GM10847 (cell line): Measurements from ENCODE around the gene AKT2.

Experiments used
- POLR2A ChIP-seq: IDR thresholded peaks from 2 replicates; pipeline ENCODE4 v1.6.1; 2011; ENCODE audit not compliant: insufficient read length; ENCODE audit errors: extremely low read depth

The AKT2 gene

GRCh38 chr19:40269216-40269940 lies 15.8 kb downstream of the AKT2 start:
- no peak for TF ChIP-seq POLR2A

- no peak for TF ChIP-seq POLR2A
Observed at GRCh38 chr19:40267601-40267997, 17.5 kb downstream of the AKT2 start.

- TF ChIP-seq POLR2A: no peak
Observed at GRCh38 chr19:40266912-40267600, 18.1 kb downstream of the AKT2 start.

GRCh38 chr19:40266119-40266518 lies 19.0 kb downstream of the AKT2 start:
- no peak for TF ChIP-seq POLR2A

- no peak for TF ChIP-seq POLR2A
Observed at GRCh38 chr19:40265763-40266099, 19.4 kb downstream of the AKT2 start.

GRCh38 chr19:40265055-40265762 lies 19.9 kb downstream of the AKT2 start:
- no peak for TF ChIP-seq POLR2A

- TF ChIP-seq POLR2A: no peak
Observed at GRCh38 chr19:40264314-40265054, 20.7 kb downstream of the AKT2 start.

GRCh38 chr19:40263440-40264313 lies 21.5 kb downstream of the AKT2 start:
- no peak for TF ChIP-seq POLR2A

GRCh38 chr19:40262422-40262821 lies 22.7 kb downstream of the AKT2 start:
- TF ChIP-seq POLR2A: no peak

- no peak for TF ChIP-seq POLR2A
Observed at GRCh38 chr19:40261631-40262030, 23.5 kb downstream of the AKT2 start.

- no peak for TF ChIP-seq POLR2A
Observed at GRCh38 chr19:40257096-40257517, 28.0 kb downstream of the AKT2 start.

GRCh38 chr19:40256512-40256911 lies 28.6 kb downstream of the AKT2 start:
- no peak for TF ChIP-seq POLR2A

- TF ChIP-seq POLR2A: no peak
Observed at GRCh38 chr19:40255619-40256166, 29.5 kb downstream of the AKT2 start.

- TF ChIP-seq POLR2A: no peak
Observed at GRCh38 chr19:40254714-40255418, 30.3 kb downstream of the AKT2 start.
